Measurements from ENCODE around the gene ADGRV1.

Gene ADGRV1

GRCh38 chr5:90558344-90559192 lies at the start of gene ADGRV1:
Gene ADGRV1 (plus strand): TSS chr5:90558797. CDS start chr5:90558896, 99 bp downstream.
- peaks cover 21 to 27% of the 10 kb centered on the region in 2 donors for H3K27me3 ChIP-seq (ENCODE audit: control insufficient read depth in 1 of 2, insufficient read depth in 2 of 2, low read length in 2 of 2)
- no peak within 1 kb of the TSS for H3K27ac ChIP-seq (ENCODE audit: low read length)
- no peak within 1 kb of the TSS for H3K9ac ChIP-seq (ENCODE audit: low read length in 2 of 2)

GRCh38 chr5:90510438-90510837 lies 48.2 kb upstream of the ADGRV1 start:
- Histone ChIP-seq H3K27me3 (ENCODE audit: control insufficient read depth in 1 of 2, insufficient read depth in 2 of 2, low read length in 2 of 2) (no peaks in the 10 kb centered on the region), H3K27ac (ENCODE audit: low read length) (no peak overlapping the region), H3K9me3 (ENCODE audit: control insufficient read depth in 2 of 2, low read length in 2 of 2) (no peaks in the 10 kb centered on the region), H3K36me3 (ENCODE audit: control insufficient read depth in 2 of 2, insufficient read depth in 2 of 2, low read length in 2 of 2) (peaks cover 0 to 4% of the 10 kb centered on the region in 2 donors), H3K4me1 (ENCODE audit: control insufficient read depth, insufficient read depth, low read length) (no peaks in the 10 kb centered on the region), H3K9ac (ENCODE audit: low read length in 2 of 2) (no peak overlapping the region), H3K4me3 (ENCODE audit: low read length in 2 of 2) (no peak overlapping the region)

More at GRCh38 chr5:90558344-90559192, at the start of gene ADGRV1:
- H3K4me1 ChIP-seq (ENCODE audit: control insufficient read depth, insufficient read depth, low read length) = peaks cover 9% of the 10 kb centered on the region
- no peaks in the 10 kb centered on the region for H3K9me3 ChIP-seq (ENCODE audit: control insufficient read depth in 2 of 2, low read length in 2 of 2)
- H3K4me3 ChIP-seq (ENCODE audit: low read length in 2 of 2) = peak within 1 kb of the TSS; percentile 53 to 63
- no peaks in the 10 kb centered on the region for H3K36me3 ChIP-seq (ENCODE audit: control insufficient read depth in 2 of 2, insufficient read depth in 2 of 2, low read length in 2 of 2)

GRCh38 chr5:90514520-90514919 lies 44.1 kb upstream of the ADGRV1 start:
- Histone ChIP-seq H3K36me3 (ENCODE audit: control insufficient read depth in 2 of 2, insufficient read depth in 2 of 2, low read length in 2 of 2) (peaks cover 0 to 4% of the 10 kb centered on the region in 2 donors), H3K27me3 (ENCODE audit: control insufficient read depth in 1 of 2, insufficient read depth in 2 of 2, low read length in 2 of 2) (no peaks in the 10 kb centered on the region), H3K27ac (ENCODE audit: low read length) (no peak overlapping the region), H3K9me3 (ENCODE audit: control insufficient read depth in 2 of 2, low read length in 2 of 2) (no peaks in the 10 kb centered on the region), H3K9ac (ENCODE audit: low read length in 2 of 2) (no peak overlapping the region), H3K4me3 (ENCODE audit: low read length in 2 of 2) (no peak overlapping the region), H3K4me1 (ENCODE audit: control insufficient read depth, insufficient read depth, low read length) (no peaks in the 10 kb centered on the region)

GRCh38 chr5:90518661-90519060 lies 39.9 kb upstream of the ADGRV1 start:
- Histone ChIP-seq H3K27me3 (ENCODE audit: control insufficient read depth in 1 of 2, insufficient read depth in 2 of 2, low read length in 2 of 2) (no peaks in the 10 kb centered on the region), H3K27ac (ENCODE audit: low read length) (no peak overlapping the region), H3K4me1 (ENCODE audit: control insufficient read depth, insufficient read depth, low read length) (no peaks in the 10 kb centered on the region), H3K9ac (ENCODE audit: low read length in 2 of 2) (no peak overlapping the region), H3K4me3 (ENCODE audit: low read length in 2 of 2) (no peak overlapping the region), H3K36me3 (ENCODE audit: control insufficient read depth in 2 of 2, insufficient read depth in 2 of 2, low read length in 2 of 2) (peaks cover 8 to 13% of the 10 kb centered on the region in 2 donors), H3K9me3 (ENCODE audit: control insufficient read depth in 2 of 2, low read length in 2 of 2) (no peaks in the 10 kb centered on the region)

GRCh38 chr5:90519081-90519480 lies 39.5 kb upstream of the ADGRV1 start:
- Histone ChIP-seq H3K27me3 (ENCODE audit: control insufficient read depth in 1 of 2, insufficient read depth in 2 of 2, low read length in 2 of 2) (no peaks in the 10 kb centered on the region), H3K9me3 (ENCODE audit: control insufficient read depth in 2 of 2, low read length in 2 of 2) (no peaks in the 10 kb centered on the region), H3K9ac (ENCODE audit: low read length in 2 of 2) (no peak overlapping the region), H3K4me3 (ENCODE audit: low read length in 2 of 2) (no peak overlapping the region), H3K36me3 (ENCODE audit: control insufficient read depth in 2 of 2, insufficient read depth in 2 of 2, low read length in 2 of 2) (peaks cover 8 to 17% of the 10 kb centered on the region in 2 donors), H3K27ac (ENCODE audit: low read length) (no peak overlapping the region), H3K4me1 (ENCODE audit: control insufficient read depth, insufficient read depth, low read length) (no peaks in the 10 kb centered on the region)

- peak overlapping the region; percentile 96 to 97 for H3K9ac ChIP-seq (ENCODE audit: low read length in 2 of 2)
- H3K27ac ChIP-seq (ENCODE audit: low read length) = peak overlapping the region; percentile 83
- no peaks in the 10 kb centered on the region for H3K27me3 ChIP-seq (ENCODE audit: control insufficient read depth in 1 of 2, insufficient read depth in 2 of 2, low read length in 2 of 2)
- no peaks in the 10 kb centered on the region for H3K4me1 ChIP-seq (ENCODE audit: control insufficient read depth, insufficient read depth, low read length)
- no peaks in the 10 kb centered on the region for H3K9me3 ChIP-seq (ENCODE audit: control insufficient read depth in 2 of 2, low read length in 2 of 2)
- peaks cover 0 to 6% of the 10 kb centered on the region in 2 donors for H3K36me3 ChIP-seq (ENCODE audit: control insufficient read depth in 2 of 2, insufficient read depth in 2 of 2, low read length in 2 of 2)
- H3K4me3 ChIP-seq (ENCODE audit: low read length in 2 of 2) = peak overlapping the region; percentile 97 to 98
Measured at GRCh38 chr5:90528601-90529193, 29.9 kb upstream of the ADGRV1 start.

GRCh38 chr5:90529194-90529938 lies 29.2 kb upstream of the ADGRV1 start, which contains the start of gene LYSMD3:
Gene LYSMD3 (minus strand): TSS chr5:90529584. CDS start chr5:90525289, 4,295 bp downstream.
- H3K9me3 ChIP-seq (ENCODE audit: control insufficient read depth in 2 of 2, low read length in 2 of 2) = no peaks in the 10 kb centered on the region
- H3K4me1 ChIP-seq (ENCODE audit: control insufficient read depth, insufficient read depth, low read length) = no peaks in the 10 kb centered on the region
- peaks cover 0 to 3% of the 10 kb centered on the region in 2 donors for H3K36me3 ChIP-seq (ENCODE audit: control insufficient read depth in 2 of 2, insufficient read depth in 2 of 2, low read length in 2 of 2)
- peak within 1 kb of the TSS; percentile 97 to 98 for H3K4me3 ChIP-seq (ENCODE audit: low read length in 2 of 2)
- H3K9ac ChIP-seq (ENCODE audit: low read length in 2 of 2) = peak within 1 kb of the TSS; percentile 96 to 97
- H3K27me3 ChIP-seq (ENCODE audit: control insufficient read depth in 1 of 2, insufficient read depth in 2 of 2, low read length in 2 of 2) = no peaks in the 10 kb centered on the region
- peak within 1 kb of the TSS; percentile 83 for H3K27ac ChIP-seq (ENCODE audit: low read length)

GRCh38 chr5:90529939-90530677 lies 28.5 kb upstream of the ADGRV1 start:
- H3K36me3 ChIP-seq (ENCODE audit: control insufficient read depth in 2 of 2, insufficient read depth in 2 of 2, low read length in 2 of 2) = no peaks in the 10 kb centered on the region
- no peaks in the 10 kb centered on the region for H3K4me1 ChIP-seq (ENCODE audit: control insufficient read depth, insufficient read depth, low read length)
- H3K4me3 ChIP-seq (ENCODE audit: low read length in 2 of 2) = peak overlapping the region; percentile 76 to 97
- H3K27ac ChIP-seq (ENCODE audit: low read length) = peak overlapping the region; percentile 50
- no peaks in the 10 kb centered on the region for H3K9me3 ChIP-seq (ENCODE audit: control insufficient read depth in 2 of 2, low read length in 2 of 2)
- no peaks in the 10 kb centered on the region for H3K27me3 ChIP-seq (ENCODE audit: control insufficient read depth in 1 of 2, insufficient read depth in 2 of 2, low read length in 2 of 2)
- peak overlapping the region; percentile 34 to 69 for H3K9ac ChIP-seq (ENCODE audit: low read length in 2 of 2)

GRCh38 chr5:90530736-90531487 lies 27.7 kb upstream of the ADGRV1 start:
- Histone ChIP-seq H3K27ac (ENCODE audit: low read length) (no peak overlapping the region), H3K36me3 (ENCODE audit: control insufficient read depth in 2 of 2, insufficient read depth in 2 of 2, low read length in 2 of 2) (no peaks in the 10 kb centered on the region), H3K4me3 (ENCODE audit: low read length in 2 of 2) (peak overlapping the region; percentile 35 to 76), H3K9ac (ENCODE audit: low read length in 2 of 2) (peak overlapping the region in 1 of 2 donors; percentile 34), H3K27me3 (ENCODE audit: control insufficient read depth in 1 of 2, insufficient read depth in 2 of 2, low read length in 2 of 2) (no peaks in the 10 kb centered on the region), H3K4me1 (ENCODE audit: control insufficient read depth, insufficient read depth, low read length) (no peaks in the 10 kb centered on the region), H3K9me3 (ENCODE audit: control insufficient read depth in 2 of 2, low read length in 2 of 2) (no peaks in the 10 kb centered on the region)

Data from stomach smooth muscle (tissue), 2 donors.